ENCODE data around the gene ZNF497.

- TF ChIP-seq CTCF (IDR thresholded peaks at IDR 0.05) (no peak), POLR2A (IDR thresholded peaks at IDR 0.05) (no peak)
Observed at GRCh38 chr19:58352760-58353671, 9.5 kb downstream of the ZNF497 start, which contains the start of gene A1BG.

Data from upper lobe of left lung (tissue), 4 donors.